Hematopoietic multipotent progenitor cell treated with erythropoietin and hydrocortisone succinate and interleukin-3 and kit ligand, for 15 days (in vitro differentiated cells): ENCODE measurements around the gene LSM12.
"Not testable (repeated sequence)": the region's sequence is repeated elsewhere in the genome, so short reads cannot be mapped to it uniquely, and the experiment has no call there.

Experiments used
- DNase-seq: peaks from one replicate; pipeline ENCODE4 v3.0.0-alpha.2; 2015; ENCODE audit warnings: low spot score

LSM12 gene

DNA sequence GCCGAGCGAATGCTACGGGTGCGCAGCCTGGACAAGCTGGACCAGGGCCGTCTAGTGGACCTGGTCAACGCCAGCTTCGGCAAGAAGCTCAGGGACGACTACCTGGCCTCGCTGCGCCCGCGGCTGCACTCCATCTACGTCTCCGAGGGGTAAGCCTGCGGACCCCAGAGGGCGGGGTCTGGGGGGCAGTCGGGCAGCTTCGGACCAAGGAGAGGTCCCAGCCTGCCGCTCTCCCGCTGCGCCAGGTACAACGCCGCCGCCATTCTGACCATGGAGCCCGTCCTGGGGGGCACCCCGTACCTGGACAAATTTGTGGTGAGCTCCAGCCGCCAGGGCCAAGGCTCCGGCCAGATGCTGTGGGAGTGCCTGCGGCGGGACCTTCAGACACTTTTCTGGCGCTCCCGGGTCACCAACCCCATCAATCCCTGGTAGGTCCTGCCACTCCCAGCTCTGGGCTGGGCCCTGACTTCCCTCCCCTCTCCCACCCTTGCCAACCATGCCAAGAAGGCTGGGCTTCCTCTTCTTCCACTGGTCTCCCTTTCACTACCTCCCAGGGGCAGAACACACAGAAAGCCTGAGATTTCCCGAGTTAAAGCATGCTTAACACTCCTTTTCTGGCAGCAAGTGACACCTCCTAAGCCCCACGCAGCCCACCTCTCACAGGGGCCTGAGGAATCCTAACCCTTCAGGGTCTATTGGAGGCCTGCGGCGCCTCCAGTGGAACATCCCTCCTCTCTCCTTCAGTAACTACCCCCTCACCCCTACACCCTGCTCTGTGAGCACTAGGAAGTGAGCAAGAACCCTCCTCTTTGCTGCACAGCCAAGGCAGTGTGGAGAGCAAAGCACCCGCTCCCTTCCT, 58.9 kb downstream of the LSM12 start:
- no peak for DNase-seq

DNA sequence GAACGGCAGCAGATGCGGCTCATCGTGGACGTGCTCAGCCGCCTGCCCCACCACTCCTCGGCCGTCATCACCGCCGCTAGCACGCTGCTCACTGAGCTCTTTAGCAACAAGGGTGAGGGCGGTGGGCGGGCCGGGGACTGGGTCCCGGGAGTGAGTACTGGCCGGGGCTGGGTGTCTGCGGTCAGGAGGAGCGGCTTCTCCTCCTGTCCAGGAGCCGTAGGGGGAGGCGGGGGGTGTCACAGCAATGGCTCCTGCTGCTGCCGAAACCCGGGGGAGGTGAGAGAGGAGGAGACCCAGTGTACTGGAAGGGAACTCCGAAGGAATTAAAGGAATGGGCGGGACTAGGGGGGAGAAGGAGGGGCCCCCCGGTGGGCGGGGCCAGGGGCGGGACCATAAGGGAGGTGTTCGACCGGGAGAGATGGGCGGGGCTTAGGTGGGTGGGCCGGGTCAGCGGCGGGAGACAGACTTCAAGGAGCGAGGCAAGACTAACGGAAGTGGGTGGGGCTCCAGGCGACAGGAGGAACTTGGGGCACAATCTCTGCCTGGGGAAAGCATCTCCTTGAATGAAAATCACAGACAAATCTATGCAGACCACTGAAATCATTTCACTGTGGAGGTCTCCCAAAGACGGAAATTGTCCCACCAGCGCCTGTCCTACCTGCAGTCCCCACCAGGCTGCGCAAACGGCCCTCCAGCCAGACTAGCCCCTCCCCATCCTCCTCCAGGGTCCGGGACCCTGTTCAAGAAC, 59.7 kb downstream of the LSM12 start:
- peak; percentile 86 for DNase-seq

GRCh38 chr17:44006272-44006597, 60.2 kb downstream of the LSM12 start:
- DNase-seq = no peak

DNA sequence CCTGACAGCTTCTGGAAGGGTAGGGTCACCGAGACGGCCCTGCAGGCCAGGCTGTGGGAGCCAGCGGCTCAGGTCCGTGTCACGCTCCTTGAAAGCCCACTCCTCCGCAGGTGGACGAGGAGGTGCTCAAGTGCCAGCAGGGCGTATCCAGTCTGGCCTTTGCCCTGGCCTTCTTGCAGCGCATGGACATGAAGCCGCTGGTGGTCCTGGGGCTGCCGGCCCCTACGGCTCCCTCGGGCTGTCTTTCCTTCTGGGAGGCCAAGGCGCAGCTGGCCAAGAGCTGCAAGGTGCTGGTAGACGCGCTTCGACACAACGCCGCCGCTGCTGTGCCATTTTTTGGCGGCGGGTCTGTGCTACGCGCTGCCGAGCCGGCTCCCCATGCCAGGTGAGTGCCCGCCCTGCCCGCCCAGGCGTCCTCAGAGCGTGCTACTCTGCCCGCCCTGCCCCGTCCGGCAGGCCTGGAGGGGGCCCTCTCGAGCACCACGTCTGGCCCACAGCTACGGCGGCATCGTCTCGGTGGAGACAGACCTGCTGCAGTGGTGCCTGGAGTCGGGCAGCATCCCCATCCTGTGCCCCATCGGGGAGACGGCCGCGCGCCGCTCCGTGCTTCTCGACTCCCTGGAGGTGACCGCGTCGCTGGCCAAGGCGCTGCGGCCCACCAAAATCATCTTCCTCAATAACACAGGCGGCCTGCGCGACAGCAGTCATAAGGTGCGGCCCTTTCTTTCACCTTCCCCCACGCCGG, 60.8 kb downstream of the LSM12 start:
- no peak for DNase-seq

DNA sequence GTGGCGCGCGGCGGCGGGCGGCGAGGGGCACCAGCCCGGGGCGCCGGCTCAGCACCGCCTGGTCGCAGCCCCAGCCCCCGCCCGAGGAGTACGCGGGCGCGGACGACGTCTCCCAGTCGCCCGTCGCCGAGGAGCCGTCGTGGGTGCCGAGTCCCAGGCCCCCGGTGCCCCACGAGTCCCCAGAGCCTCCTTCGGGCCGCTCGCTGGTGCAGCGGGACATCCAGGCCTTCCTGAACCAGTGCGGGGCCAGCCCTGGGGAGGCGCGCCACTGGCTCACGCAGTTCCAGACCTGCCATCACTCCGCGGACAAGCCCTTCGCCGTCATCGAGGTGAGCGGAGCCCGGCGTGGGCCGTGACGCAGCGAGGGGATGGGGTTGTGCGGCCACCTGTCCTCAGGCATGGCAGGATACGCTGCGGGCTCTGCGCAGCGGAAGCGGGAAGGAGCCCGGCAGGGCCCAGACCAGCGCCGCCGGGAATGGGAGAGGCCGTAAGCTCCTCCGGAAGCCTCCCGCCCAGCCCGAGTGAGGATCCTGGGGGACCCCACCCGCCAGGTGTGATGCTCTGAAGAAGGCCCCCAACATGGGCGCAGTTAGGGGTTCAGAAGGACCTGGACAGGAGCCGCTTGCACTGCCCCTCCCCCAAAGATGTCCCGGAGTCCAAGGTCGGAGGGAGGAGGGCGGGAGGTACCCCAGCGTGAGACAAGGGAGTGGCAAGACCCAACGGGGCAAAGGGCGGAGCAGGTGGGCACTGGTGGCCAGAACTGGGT, 61.5 kb downstream of the LSM12 start:
- DNase-seq = no peak

GRCh38 chr17:44004077-44004760, 62.3 kb downstream of the LSM12 start, which contains the start of gene NAGS:
NAGS (plus strand) TSS chr17:44004622; CDS start chr17:44004664, 42 bp downstream.
- no peak for DNase-seq

DNA sequence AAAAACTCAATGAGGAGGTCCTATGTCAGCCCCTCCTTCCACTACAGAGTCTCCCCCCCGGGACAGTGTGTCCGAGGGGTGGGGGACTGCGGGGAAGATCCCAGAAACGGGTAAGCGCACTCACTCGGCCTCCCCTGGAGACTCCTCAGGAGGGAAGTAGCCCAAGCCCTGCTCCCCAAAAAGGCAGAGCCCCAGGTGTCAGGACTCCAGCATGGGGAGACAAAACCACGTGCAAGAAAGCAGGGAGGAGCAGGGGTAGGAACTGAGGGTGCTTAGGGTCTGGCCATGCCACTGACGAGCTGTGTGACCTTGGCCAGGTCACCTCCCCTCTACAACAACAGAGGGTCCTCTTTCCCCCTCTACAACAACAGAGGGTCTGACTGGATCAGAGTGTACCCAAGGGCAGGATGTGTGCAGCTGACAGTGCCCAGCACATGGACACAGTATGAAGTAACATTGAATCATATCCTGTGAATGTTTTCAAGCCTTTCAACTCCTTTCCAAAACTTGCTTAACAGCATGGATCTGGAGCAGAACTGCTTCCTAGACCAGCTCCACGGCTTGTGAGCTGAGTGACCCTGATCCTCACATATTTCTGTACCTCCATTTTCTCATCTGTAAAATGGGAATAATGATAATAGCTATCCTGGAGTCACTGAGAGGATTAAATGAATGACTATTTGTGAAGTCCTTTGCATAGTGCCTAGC, 64.2 kb downstream of the LSM12 start:
- DNase-seq = no peak

DNA sequence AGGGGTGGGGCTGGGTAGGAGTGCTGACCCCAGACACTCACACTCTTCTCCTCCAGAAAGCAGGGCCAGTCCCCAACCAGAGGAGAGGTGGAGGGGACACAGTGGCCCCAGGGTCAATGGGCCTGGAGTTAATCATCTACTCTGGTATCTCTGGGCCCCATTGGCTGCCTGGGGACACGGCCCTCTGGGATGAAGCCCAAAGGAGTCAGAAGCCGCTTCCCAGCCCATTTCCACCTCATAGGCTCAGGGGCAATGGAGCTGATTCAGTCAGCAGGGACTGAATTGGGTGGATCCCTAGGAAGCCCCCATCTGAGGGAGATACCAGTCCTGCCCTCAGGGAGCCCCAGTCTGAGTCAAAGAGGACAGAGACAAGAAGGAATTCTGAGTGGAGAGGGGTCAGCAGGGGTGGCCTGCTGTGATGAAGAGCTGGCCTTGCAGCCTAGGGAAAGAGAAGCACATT, 65.0 kb downstream of the LSM12 start:
- no peak for DNase-seq

DNA sequence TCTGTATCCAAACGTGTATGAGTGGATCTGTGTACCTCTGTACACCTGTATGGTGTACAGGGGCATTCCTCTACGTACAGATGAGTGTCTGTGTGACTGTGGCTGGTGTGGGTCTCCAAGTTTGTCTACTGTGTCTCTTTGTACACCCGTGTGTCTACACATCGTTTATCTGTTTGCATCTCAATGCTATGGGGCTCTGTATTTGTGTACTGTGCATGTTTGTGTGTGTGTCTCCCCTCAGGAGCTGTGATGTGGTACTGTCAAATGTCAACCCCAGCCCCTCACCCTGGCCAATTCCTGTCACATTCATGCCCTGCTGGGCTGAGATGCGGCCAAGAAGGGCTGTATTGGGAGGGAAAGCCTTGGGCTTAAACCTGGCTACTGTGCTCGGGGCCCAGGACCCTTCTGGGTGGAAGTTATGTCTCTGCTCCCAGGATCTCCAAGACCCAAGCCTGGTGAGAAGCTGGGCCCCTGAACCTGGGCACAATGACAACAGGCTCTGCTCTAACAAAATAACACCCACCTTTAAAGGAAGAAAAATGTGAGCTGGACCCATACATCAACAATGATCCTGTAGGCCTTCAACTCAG, 65.5 kb downstream of the LSM12 start:
- no peak for DNase-seq

GRCh38 chr17:44000141-44000860, 66.2 kb downstream of the LSM12 start:
- peak; percentile 73 for DNase-seq

GRCh38 chr17:43999024-43999423, 67.4 kb downstream of the LSM12 start:
- no peak for DNase-seq

DNA sequence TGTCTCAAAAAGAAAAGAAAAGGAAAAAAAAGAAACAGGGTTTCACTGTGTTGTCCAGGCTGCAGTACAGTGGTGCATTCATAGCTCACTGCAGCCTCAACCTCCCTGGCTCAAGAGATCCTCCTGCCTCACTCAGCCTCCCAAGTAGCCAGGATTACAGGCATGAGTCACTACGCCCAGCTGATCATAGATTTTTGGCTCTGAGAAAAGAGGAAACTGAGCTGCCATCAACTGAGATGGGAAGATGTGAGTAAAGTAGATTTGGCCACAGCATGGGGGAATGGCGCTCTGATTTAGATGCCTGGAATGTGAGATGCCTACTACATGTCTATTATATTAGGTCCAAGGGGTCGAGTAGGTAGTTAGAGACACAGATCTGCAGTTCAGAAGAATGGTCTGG, 67.9 kb downstream of the LSM12 start:
- no peak for DNase-seq

DNA sequence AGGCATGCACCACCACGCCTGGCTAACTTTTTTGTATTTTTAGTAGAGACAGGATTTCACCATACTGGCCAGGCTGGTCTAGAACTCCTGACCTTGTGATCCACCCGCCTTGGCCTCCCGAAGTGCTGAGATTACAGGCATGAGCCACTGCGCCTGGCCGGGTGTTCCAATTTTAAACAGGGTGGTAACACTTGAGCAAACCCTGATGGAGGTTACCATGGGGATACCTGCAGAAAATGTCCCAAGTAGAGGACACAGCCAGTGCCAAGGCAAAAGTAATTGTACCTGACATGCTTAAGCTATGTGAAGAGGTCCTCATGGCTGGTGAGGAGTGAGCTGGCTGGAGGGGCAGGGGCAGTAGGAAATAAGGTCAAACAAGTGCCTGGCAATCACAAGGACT, 69.3 kb downstream of the LSM12 start:
- not testable (repeated sequence) for DNase-seq

DNA sequence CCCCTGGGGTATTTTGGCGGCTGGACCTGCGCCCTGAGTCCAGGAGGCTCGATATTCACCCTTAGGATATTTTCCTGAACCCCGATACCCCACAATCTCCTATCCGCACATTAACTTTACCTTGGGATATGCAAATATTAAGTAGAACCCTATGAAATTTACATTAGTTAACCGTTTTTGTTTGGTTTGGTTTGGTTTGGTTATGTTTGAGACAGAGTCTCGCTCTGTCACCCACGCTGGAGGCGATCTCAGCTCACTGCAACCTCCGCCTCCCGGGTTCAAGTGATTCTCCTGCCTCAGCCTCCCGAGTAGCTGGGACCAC, 71.4 kb downstream of the LSM12 start:
- DNase-seq = no peak

DNA sequence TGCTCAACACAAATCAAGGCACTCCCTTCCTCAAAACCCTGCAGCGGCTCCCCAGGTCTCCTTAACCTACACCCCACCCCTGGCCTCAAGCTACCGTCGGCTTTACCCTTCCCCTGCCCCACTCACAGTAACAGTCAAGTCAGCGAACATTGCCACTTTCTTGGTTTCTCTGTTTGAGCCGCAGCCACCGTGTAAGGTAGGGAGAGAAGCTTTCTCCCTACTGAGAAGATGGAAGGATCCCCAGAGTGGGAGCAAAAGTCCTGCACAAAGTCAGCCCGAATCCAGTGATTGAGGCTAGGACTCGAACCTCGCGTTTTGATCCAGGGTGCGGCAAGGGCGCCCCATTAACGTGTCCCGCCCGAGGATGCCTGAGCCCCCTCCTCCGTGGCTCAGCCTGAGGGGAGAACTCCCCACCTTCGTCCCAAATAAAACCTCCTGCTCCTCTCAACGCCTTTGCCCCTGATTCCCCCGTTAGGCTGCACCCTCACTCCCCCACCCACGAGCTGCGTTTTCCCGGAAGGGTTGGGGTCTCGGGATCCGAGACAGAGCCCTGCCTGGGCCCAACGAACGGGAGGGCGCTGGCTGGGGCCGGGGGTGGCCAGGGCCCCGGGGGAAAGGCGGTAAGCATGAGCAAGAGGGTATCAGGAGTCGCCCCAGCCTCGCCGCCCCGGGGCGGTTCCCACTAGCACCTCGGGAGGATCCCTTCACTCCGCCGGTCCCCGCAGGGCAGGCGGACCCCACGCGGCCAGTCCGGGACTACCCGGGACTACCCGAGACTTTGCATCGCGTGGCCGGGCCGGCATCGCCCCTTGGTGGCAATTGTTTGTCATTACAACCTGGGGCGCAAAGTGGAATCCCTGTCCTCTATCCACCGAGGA, 72.0 kb downstream of the LSM12 start:
- DNase-seq = peak; percentile 40

GRCh38 chr17:43992641-43993040, 73.8 kb downstream of the LSM12 start:
- DNase-seq = no peak

DNA sequence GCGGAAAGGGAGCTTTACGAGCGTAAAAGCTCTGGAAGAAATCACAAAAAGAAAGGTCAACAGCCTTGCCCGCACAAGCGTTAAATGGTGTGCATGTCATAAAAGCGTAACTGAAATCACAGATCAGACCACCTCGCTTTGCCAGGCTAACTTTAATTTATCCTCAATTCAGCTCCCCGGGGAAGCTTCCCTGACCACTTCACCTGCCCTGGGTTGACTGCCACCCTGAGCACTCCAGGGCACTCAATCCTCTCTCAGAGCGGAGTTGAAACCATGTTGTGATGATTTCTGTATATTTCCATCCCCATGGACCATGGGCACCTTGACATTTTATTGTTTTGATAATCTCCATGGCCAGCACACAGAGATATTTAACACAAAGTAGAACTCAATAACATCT, 78.2 kb downstream of the LSM12 start:
- DNase-seq = no peak

DNA sequence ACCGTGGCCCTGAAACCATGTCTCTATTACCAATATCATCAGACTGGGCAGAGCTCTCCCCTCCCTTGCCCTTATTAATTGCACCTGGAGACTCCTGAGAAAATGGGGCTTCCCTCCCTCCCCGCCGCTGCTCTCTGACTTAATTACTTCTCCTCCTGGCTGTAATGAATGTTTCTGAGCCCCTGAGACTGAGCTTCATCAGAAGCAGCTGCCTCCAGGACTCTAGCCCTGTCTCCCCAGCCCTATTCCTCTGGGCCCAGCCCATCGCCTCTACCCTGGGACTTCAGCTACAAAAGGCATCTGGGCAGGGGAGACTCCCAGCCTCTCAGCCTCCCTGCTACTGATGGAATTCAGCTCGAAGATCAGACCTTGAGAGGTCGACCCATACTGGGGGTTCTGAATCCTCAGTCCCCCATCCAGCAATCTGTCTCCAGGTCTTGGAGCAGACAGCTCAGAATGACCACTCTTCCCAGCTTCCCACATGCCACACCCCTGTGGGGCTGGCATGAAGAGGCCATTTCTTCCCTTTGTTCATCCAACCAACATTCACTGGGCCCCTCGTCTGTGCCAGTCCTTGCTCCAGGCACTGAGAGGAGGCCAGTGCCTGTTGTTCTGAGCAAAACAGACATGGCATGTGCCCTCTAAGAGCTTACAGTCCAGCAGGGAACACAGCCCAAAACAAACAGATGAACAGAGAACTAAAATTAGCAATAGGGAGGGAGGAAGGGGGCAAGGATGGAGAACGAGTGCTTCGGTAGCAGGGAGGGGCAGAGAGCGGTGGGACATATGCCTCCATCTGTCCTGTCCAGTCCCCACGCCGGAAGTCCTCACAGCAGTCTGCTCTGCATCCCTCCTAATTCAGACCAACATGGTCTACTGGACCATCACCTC, 79.1 kb downstream of the LSM12 start:
- DNase-seq = no peak
